MM.1S (cell line): Measurements from ENCODE around the gene TMEM187.

ENCODE experiments used
- DNase-seq: peaks from one replicate; pipeline ENCODE4 v3.0.0-alpha.2; 2015
- H2AFZ ChIP-seq: fragments of 300-600 bp; sonication (generic); 2 replicates; pipeline ENCODE4 v1.6.0; 2016; ENCODE audit warnings: antibody characterized with exemption, low read length
- H3F3A ChIP-seq: fragments of 300-600 bp; sonication (generic); 2 replicates; pipeline ENCODE4 v1.6.1; 2016; ENCODE audit warnings: mild to moderate bottlenecking, antibody characterized with exemption, low read length, moderate library complexity, mixed read lengths; ENCODE audit not compliant: insufficient read depth
- H3K27ac ChIP-seq: fragments of 300-600 bp; sonication (generic); 2 replicates; pipeline ENCODE4 v1.5.1; 2016; ENCODE audit warnings: mild to moderate bottlenecking, low read length
- H3K27me3 ChIP-seq: fragments of 300-600 bp; sonication (generic); replicated peaks from 2 replicates; pipeline ENCODE4 v1.6.0; 2016; ENCODE audit warnings: low read length; ENCODE audit not compliant: insufficient read depth
- H3K36me3 ChIP-seq: fragments of 300-600 bp; sonication (generic); replicated peaks from 2 replicates; pipeline ENCODE4 v1.6.1; 2016; ENCODE audit warnings: mild to moderate bottlenecking, low read length, mixed read lengths; ENCODE audit not compliant: insufficient read depth
- H3K4me1 ChIP-seq: fragments of 300-600 bp; sonication (generic); 2 replicates; pipeline ENCODE4 v1.6.1; 2016; ENCODE audit warnings: low read length, mixed read lengths
- H3K4me2 ChIP-seq: fragments of 300-600 bp; sonication (generic); 2 replicates; pipeline ENCODE4 v1.6.0; 2016; ENCODE audit warnings: low read depth, low read length
- H3K4me3 ChIP-seq: fragments of 300-600 bp; sonication (generic); 2 replicates; pipeline ENCODE4 v1.5.1; 2016; ENCODE audit warnings: low read length, mixed read lengths
- H3K79me2 ChIP-seq: fragments of 300-600 bp; sonication (generic); 2 replicates; pipeline ENCODE4 v1.6.1; 2016; ENCODE audit warnings: mixed run types, low read length, mixed read lengths
- H3K9ac ChIP-seq: fragments of 300-600 bp; sonication (generic); 2 replicates; pipeline ENCODE4 v1.6.1; 2016; ENCODE audit warnings: low read length, mixed read lengths
- H3K9me2 ChIP-seq: fragments of 300-600 bp; sonication (generic); replicated peaks from 2 replicates; pipeline ENCODE4 v1.6.1; 2016; ENCODE audit warnings: mild to moderate bottlenecking, low read length, mixed read lengths; ENCODE audit not compliant: insufficient read depth
- H3K9me3 ChIP-seq: fragments of 300-600 bp; sonication (generic); replicated peaks from 2 replicates; pipeline ENCODE4 v1.6.1; 2016; ENCODE audit warnings: mild to moderate bottlenecking, low read length, mixed read lengths; ENCODE audit not compliant: insufficient read depth
- H4K20me1 ChIP-seq: fragments of 300-600 bp; sonication (generic); 2 replicates; pipeline ENCODE4 v1.6.1; 2016; ENCODE audit warnings: mild to moderate bottlenecking, low read length, moderate library complexity, mixed read lengths; ENCODE audit not compliant: insufficient read depth
- CTCF ChIP-seq: fragments of 300-600 bp; sonication (generic); IDR thresholded peaks from 2 replicates; pipeline ENCODE4 v1.5.1; 2016; ENCODE audit warnings: antibody characterized with exemption, low read length, mixed read lengths
- EZH2 ChIP-seq: fragments of 300-600 bp; sonication (generic); optimal IDR thresholded peaks from 2 replicates; pipeline ENCODE3; 2017; ENCODE audit warnings: low read depth, mild to moderate bottlenecking, antibody characterized with exemption, low read length, mixed read lengths
- EZH2phosphoT487 ChIP-seq: fragments of 300-600 bp; sonication (generic); IDR thresholded peaks from 2 replicates; pipeline ENCODE4 v1.6.1; 2018; ENCODE audit warnings: antibody characterized with exemption, low read length

TMEM187 gene

DNA sequence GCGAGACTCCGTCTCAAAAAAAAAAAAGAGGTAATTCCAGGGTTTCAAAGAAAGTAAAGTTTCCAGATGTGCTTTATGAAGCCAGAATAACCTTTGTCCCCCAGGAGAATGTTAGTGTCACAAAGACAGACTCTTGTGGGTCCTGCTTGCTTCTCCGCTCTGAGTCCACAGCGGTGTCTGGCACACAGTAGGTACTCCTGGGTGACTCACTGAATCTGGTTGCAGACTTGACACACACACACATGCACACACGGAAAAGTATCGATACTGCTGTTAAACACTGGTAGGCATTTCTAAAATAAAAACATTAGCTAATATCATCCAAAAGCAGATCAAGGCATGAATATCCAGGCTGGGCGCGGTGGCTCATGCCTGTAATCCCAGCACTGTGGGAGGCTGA lies 22.9 kb downstream of the TMEM187 start:
- H3K27ac ChIP-seq, result no peak overlapping the region
- no peaks in the 10 kb centered on the region for H3K4me1 ChIP-seq
- no peaks in the 10 kb centered on the region for H3K9me2 ChIP-seq
- H3K27me3 ChIP-seq, result no peaks in the 10 kb centered on the region
- H3K36me3 ChIP-seq, result no peaks in the 10 kb centered on the region
- no peaks in the 10 kb centered on the region for H3K9me3 ChIP-seq
- H4K20me1 ChIP-seq, result no peaks in the 10 kb centered on the region
- no peaks in the 10 kb centered on the region for H3K79me2 ChIP-seq
- no peak overlapping the region for H3K4me2 ChIP-seq
- DNase-seq, result no peak
- no peak for TF ChIP-seq EZH2
- TF ChIP-seq EZH2phosphoT487, result no peak
- no peak for TF ChIP-seq CTCF
- H3F3A ChIP-seq, result no peaks in the 10 kb centered on the region
- H3K4me3 ChIP-seq, result no peak overlapping the region
- no peak overlapping the region for H2AFZ ChIP-seq
- H3K9ac ChIP-seq, result no peak overlapping the region

- Histone ChIP-seq H3K79me2 (no peaks in the 10 kb centered on the region), H3K4me3 (no peak overlapping the region), H4K20me1 (no peaks in the 10 kb centered on the region), H3K4me1 (peaks cover 13% of the 10 kb centered on the region), H3K9me2 (no peaks in the 10 kb centered on the region), H3K4me2 (no peak overlapping the region), H3K27ac (no peak overlapping the region), H3K9me3 (no peaks in the 10 kb centered on the region), H3K27me3 (no peaks in the 10 kb centered on the region), H3K9ac (no peak overlapping the region), H3K36me3 (no peaks in the 10 kb centered on the region), H3F3A (no peaks in the 10 kb centered on the region), H2AFZ (no peak overlapping the region)
- no peak for DNase-seq
- TF ChIP-seq EZH2 (no peak), CTCF (no peak), EZH2phosphoT487 (no peak)
Measured at GRCh38 chrX:153999359-154000037, 26.9 kb downstream of the TMEM187 start.

DNA sequence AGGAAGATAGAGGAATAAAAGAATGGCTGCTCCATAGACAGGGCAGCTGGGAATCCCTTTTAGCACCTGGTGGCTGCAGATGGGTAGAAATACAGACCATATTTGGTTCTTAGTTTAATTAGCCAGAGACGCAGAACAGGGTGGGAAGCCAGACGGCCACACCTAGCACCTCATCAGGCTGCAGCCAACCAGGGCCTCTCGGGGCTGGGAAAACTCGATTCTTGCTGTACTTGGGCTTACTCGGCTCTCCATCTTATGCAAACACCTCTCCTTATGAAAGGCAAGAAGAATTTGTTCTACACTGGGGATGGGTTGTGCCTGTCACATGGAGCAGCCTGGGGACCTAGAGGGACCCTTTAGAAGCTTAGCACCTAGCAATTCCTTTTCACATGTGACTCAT lies 27.5 kb downstream of the TMEM187 start:
- H3K4me2 ChIP-seq, result no peak overlapping the region
- peaks cover 13% of the 10 kb centered on the region for H3K4me1 ChIP-seq
- H3F3A ChIP-seq, result no peaks in the 10 kb centered on the region
- TF ChIP-seq EZH2 (no peak), CTCF (no peak), EZH2phosphoT487 (no peak)
- H4K20me1 ChIP-seq, result no peaks in the 10 kb centered on the region
- H3K9me3 ChIP-seq, result no peaks in the 10 kb centered on the region
- H3K27me3 ChIP-seq, result no peaks in the 10 kb centered on the region
- no peaks in the 10 kb centered on the region for H3K79me2 ChIP-seq
- no peaks in the 10 kb centered on the region for H3K36me3 ChIP-seq
- no peak overlapping the region for H3K4me3 ChIP-seq
- no peak overlapping the region for H3K27ac ChIP-seq
- H3K9ac ChIP-seq, result no peak overlapping the region
- H2AFZ ChIP-seq, result no peak overlapping the region
- no peak for DNase-seq
- H3K9me2 ChIP-seq, result no peaks in the 10 kb centered on the region
